Measurements from ENCODE around the gene RASA3. TPM values are rescaled to one million over a fixed set of nuclear protein-coding genes. Genes with fewer than 3 reads are reported as not detected.

Gene RASA3
- total and polyA plus RNA-seq, 2 of the 8 experiments (the other 6 are each of a cell fraction or from before 2014, with no cell fraction given): 7.5 to 21.9 TPM

GRCh38 chr13:114122127-114122511 lies 10.3 kb downstream of the RASA3 start:
- Histone ChIP-seq H2BK5ac (ENCODE audit: low read depth, low read length) (peak overlapping the region; percentile 24; the same call in 1 of the 2 replicates), H2AFZ (ENCODE audit: low read length) (no peak overlapping the region), H2BK12ac (ENCODE audit: low read depth, low read length) (0 out of 2 replicates have a peak overlapping the region, but pooled peaks have one; percentile 27), H3K14ac (ENCODE audit: insufficient read length) (no peak overlapping the region), H4K91ac (replicated peaks; ENCODE audit: insufficient read length, low read length) (peak overlapping the region; percentile 83), H3K4ac (replicated peaks; ENCODE audit: insufficient read length, low read depth, low read length) (no peak overlapping the region), H4K20me1 (replicated peaks in 1 of 2; ENCODE audit: control insufficient read depth in 1 of 2, insufficient read depth in 2 of 2, low read length in 2 of 2) (peaks cover 0 to 8% of the 10 kb centered on the region in 2 experiments), H3K23ac (ENCODE audit: insufficient read length) (no peak overlapping the region), H3K79me1 (ENCODE audit: low read depth, low read length) (peaks cover 10% of the 10 kb centered on the region), H2BK15ac (ENCODE audit: low read length) (no peak overlapping the region), H3K36me3 (ENCODE audit: control insufficient read depth in 2 of 4, insufficient read depth in 4 of 4, low read length in 3 of 4) (no peaks in the 10 kb centered on the region), H3K9ac (replicated peaks in 1 of 4; ENCODE audit: extremely low read depth in 1 of 4, low read depth in 3 of 4, low read length in 3 of 4) (no peak overlapping the region), H3K79me2 (ENCODE audit: control insufficient read depth in 1 of 2, insufficient read depth in 2 of 2, low read length in 2 of 2) (peaks cover 0 to 34% of the 10 kb centered on the region in 2 experiments; a peak in 3 of 4 replicates), H2BK20ac (ENCODE audit: low read length) (no peak overlapping the region), H2BK120ac (replicated peaks; ENCODE audit: low read depth, low read length) (no peak overlapping the region), H4K8ac (ENCODE audit: extremely low read depth, insufficient read depth, low read length) (no peak overlapping the region; the same call in 1 of the 2 replicates), H2AK5ac (ENCODE audit: low read depth, low read length) (no peak overlapping the region), H3K27ac (ENCODE audit: low read depth, low read length) (no peak overlapping the region), H3K4me3 (ENCODE audit: extremely low read depth in 1 of 4, insufficient read depth in 2 of 4, low read depth in 3 of 4, low read length in 4 of 4) (no peak overlapping the region), H3K27me3 (replicated peaks in 1 of 4; ENCODE audit: control insufficient read depth in 3 of 4, extremely low read depth in 1 of 4, insufficient read depth in 3 of 4, low read length in 3 of 4) (no peaks in the 10 kb centered on the region), H3K4me1 (replicated peaks in 1 of 4; ENCODE audit: control insufficient read depth in 3 of 4, insufficient read depth in 4 of 4, low read length in 3 of 4) (peaks cover 7 to 16% (median 11%) of the 10 kb centered on the region in 4 experiments), H3K9me3 (ENCODE audit: insufficient read depth in 2 of 2, low read depth in 1 of 2, low read length in 1 of 2) (no peaks in the 10 kb centered on the region; a peak in 1 of 4 replicates), H3K56ac (replicated peaks; ENCODE audit: insufficient read length, low read depth, low read length) (no peak overlapping the region), H3K18ac (ENCODE audit: extremely low read depth, low read length) (no peak overlapping the region; the same call in 1 of the 2 replicates), H3K4me2 (ENCODE audit: insufficient read depth in 1 of 2, low read depth in 2 of 2, low read length in 2 of 2) (no peak overlapping the region), H4K5ac (ENCODE audit: insufficient read length, low read depth, low read length) (no peak overlapping the region), H3K23me2 (ENCODE audit: low read depth, low read length) (0 out of 2 replicates have a peak, but pooled peaks cover 2% of the 10 kb centered on the region)
- POLR2A ChIA-PET (ENCODE audit: partially characterized antibody): interaction anchor here (1.5 to 1.9 kb wide), 2 partner anchors 9 to 10 kb away, joined by 5 read pairs; no protein-coding TSS in a partner anchor
- TF ChIP-seq RAD21 (IDR thresholded peaks at IDR 0.05 in 1 of 2, conservative IDR thresholded peaks at IDR 0.05 in 1 of 2; ENCODE audit: low read depth in 2 of 2, low read length in 2 of 2) (no peak), RNF2 (IDR thresholded peaks at IDR 0.05; ENCODE audit: borderline replicate concordance, low read depth, low read length, missing control alignments, poor library complexity, severe bottlenecking) (no peak), CHD1 (IDR thresholded peaks at IDR 0.05; ENCODE audit: low read depth, low read length) (no peak), EP300 (IDR thresholded peaks at IDR 0.05; ENCODE audit: borderline replicate concordance in 1 of 2, low read depth in 2 of 2, low read length in 2 of 2) (no peak), CEBPB (IDR thresholded peaks at IDR 0.05; ENCODE audit: low read depth, low read length) (no peak), HDAC6 (IDR thresholded peaks at IDR 0.05; ENCODE audit: low read depth, low read length) (no peak), SP2 (IDR thresholded peaks at IDR 0.05; ENCODE audit: low read length) (no peak), RXRA (IDR thresholded peaks at IDR 0.05; ENCODE audit: insufficient read depth, low read depth, low read length) (no peak), KDM5A (IDR thresholded peaks at IDR 0.05; ENCODE audit: low read length) (no peak), CBX5 (IDR thresholded peaks at IDR 0.05; ENCODE audit: low read depth, low read length) (no peak), JUND (IDR thresholded peaks at IDR 0.05; ENCODE audit: low read length) (no peak)
- CTCF ChIA-PET (ENCODE audit: partially characterized antibody): interaction anchor here (0.6 to 1.8 kb wide), 3 partner anchors 9 to 24 kb away, joined by 3 to 5 read pairs (median 4); no protein-coding TSS in a partner anchor
- 93% methylated on average over 10 of the region's 11 CpGs; no CpG with 5 or more reads in 1 of the 2 experiments for WGBS, 2 experiments (ENCODE audit: extremely low coverage in 1 of 2, insufficient coverage in 1 of 2, insufficient read length in 1 of 2, insufficient replicate concordance in 2 of 2, low coverage in 1 of 2, low lambda C conversion rate in 2 of 2, missing lambda C conversion rate in 1 of 2)
- DNase-seq (ENCODE audit: low read depth in 1 of 2, low spot score in 2 of 2): no peak
- FAIRE-seq: no peak
